Gastroesophageal sphincter (tissue), 3 donors: ENCODE measurements around the gene TECPR1.

ENCODE experiments used
- CTCF ChIP-seq, 4 experiments: fragments of 200-600 bp in 2 of 4; fragments of 450-650 bp in 2 of 4; sonication (generic) in 1 of 4; IDR thresholded peaks; one replicate each; pipeline ENCODE4 v1.5.1; 2017 to 2019; ENCODE audit warnings: antibody characterized with exemption in 4 of 4, mild to moderate bottlenecking in 2 of 4, moderate library complexity in 2 of 4
- EP300 ChIP-seq: sonication (generic); formaldehyde crosslinking; IDR thresholded peaks from one replicate; pipeline ENCODE4 v1.6.1; 2017; ENCODE audit warnings: antibody characterized with exemption, mild to moderate bottlenecking
- POLR2A ChIP-seq, 2 donors: fragments of 450-650 bp; IDR thresholded peaks; one replicate each; pipeline ENCODE4 v1.6.1; 2017; ENCODE audit warnings: antibody characterized with exemption in 2 of 2, mild to moderate bottlenecking in 2 of 2, moderate library complexity in 1 of 2

GRCh38 chr7:98222533-98223195, 29.4 kb downstream of the TECPR1 start:
- TF ChIP-seq CTCF (IDR thresholded peaks at IDR 0.05) = no peak
- TF ChIP-seq EP300 = no peak
- no peak for TF ChIP-seq POLR2A (IDR thresholded peaks at IDR 0.05)
